ENCODE data around the gene DCP1A. TPM values are rescaled to one million over a fixed set of nuclear protein-coding genes. Genes with fewer than 3 reads are reported as not detected.
A peak's percentile ranks its signal among the peaks of the same experiment; 100 is the strongest.

Gene DCP1A
- total and polyA plus RNA-seq, 9 of the 15 experiments (the other 6 are each of a cell fraction or from before 2014, with no cell fraction given), result 6.6 to 33.7 (median 13.3) TPM

GRCh38 chr3:53347261-53348064 is at the start of gene DCP1A (continued):
- TF ChIP-seq ZBTB12 (CRISPR knock-in tag; IDR thresholded peaks at IDR 0.05), result peak; percentile 87
- no peak for TF ChIP-seq ZNF12 (CRISPR knock-in tag; IDR thresholded peaks at IDR 0.05)
- no peak for TF ChIP-seq ZNF583 (CRISPR knock-in tag; IDR thresholded peaks at IDR 0.05)
- TF ChIP-seq BCLAF1 (IDR thresholded peaks at IDR 0.05; ENCODE audit: borderline replicate concordance in 1 of 2, control insufficient read depth in 1 of 2, low read depth in 2 of 2, low read length in 1 of 2), result peak in 1 of 2 experiments; percentile 96; a peak in 2 of 4 replicates
- TF ChIP-seq ZNF184 (CRISPR knock-in tag; IDR thresholded peaks at IDR 0.05), result no peak
- TF ChIP-seq SMAD1 (IDR thresholded peaks at IDR 0.05; ENCODE audit: low read depth, low read length, partially characterized antibody), result no peak
- no peak for TF ChIP-seq XRCC4 (IDR thresholded peaks at IDR 0.05; ENCODE audit: extremely low read depth, insufficient read depth, insufficient read length)
- peak; percentile 46 to 81; a peak in 3 of 4 replicates for TF ChIP-seq TBL1XR1 (IDR thresholded peaks at IDR 0.05; ENCODE audit: low read length in 2 of 2)
- TF ChIP-seq ZBTB7A (IDR thresholded peaks at IDR 0.05; ENCODE audit: borderline replicate concordance, control insufficient read depth, low read depth, low read length), result peak; percentile 55; the same call in 1 of the 2 replicates
- peak in 1 of 2 experiments; percentile 96; a peak in 1 of 4 replicates for TF ChIP-seq KDM4B (IDR thresholded peaks at IDR 0.05; ENCODE audit: borderline replicate concordance in 2 of 2, low read depth in 1 of 2)
- peak; percentile 77 to 85; a peak in 2 of 4 replicates for TF ChIP-seq SIN3A (IDR thresholded peaks at IDR 0.05; ENCODE audit: borderline replicate concordance in 2 of 2, control insufficient read depth in 1 of 2, low read depth in 2 of 2, low read length in 2 of 2)
- TF ChIP-seq ZNF778 (CRISPR knock-in tag; IDR thresholded peaks at IDR 0.05), result no peak
- no peak for TF ChIP-seq ZBTB8A (IDR thresholded peaks at IDR 0.05; ENCODE audit: partially characterized antibody)
- TF ChIP-seq ETV5 (CRISPR knock-in tag; IDR thresholded peaks at IDR 0.05; ENCODE audit: low read depth), result peak; percentile 67
- no peak for TF ChIP-seq FOS (IDR thresholded peaks at IDR 0.05; ENCODE audit: extremely low read depth, insufficient read length)
- no peak for TF ChIP-seq CEBPZ (IDR thresholded peaks at IDR 0.05; ENCODE audit: borderline replicate concordance, low read depth, low read length)

Measured in K562 (cell line).